ENCODE results near the gene MYO1C.
A peak's percentile ranks its signal among the peaks of the same experiment; 100 is the strongest.

- no peak for TF ChIP-seq CTCF (IDR thresholded peaks at IDR 0.05 in 8 of 11, conservative IDR thresholded peaks at IDR 0.05 in 3 of 11)
- peak in 1 of 3 donors; percentile 25 for TF ChIP-seq POLR2AphosphoS5 (IDR thresholded peaks at IDR 0.05)
- no peak for TF ChIP-seq POLR2A (IDR thresholded peaks at IDR 0.05)
Measured at GRCh38 chr17:1495265-1495989, 2.9 kb upstream of the MYO1C start.

All from spleen (tissue), 7 donors.